NCI-H2196 treated with DMSO at 0.1 percent for 48 hours (cell line): ENCODE data around the gene MRPS27.

Source experiments
- DNase-seq: peaks from one replicate; lab custom pipeline; 2025; ENCODE audit not compliant: unreplicated experiment; lab: John Stamatoyannopoulos, UW

Gene MRPS27

GRCh38 chr5:72292411-72292810 lies 27.6 kb downstream of the MRPS27 start:
- DNase-seq = no peak

DNA sequence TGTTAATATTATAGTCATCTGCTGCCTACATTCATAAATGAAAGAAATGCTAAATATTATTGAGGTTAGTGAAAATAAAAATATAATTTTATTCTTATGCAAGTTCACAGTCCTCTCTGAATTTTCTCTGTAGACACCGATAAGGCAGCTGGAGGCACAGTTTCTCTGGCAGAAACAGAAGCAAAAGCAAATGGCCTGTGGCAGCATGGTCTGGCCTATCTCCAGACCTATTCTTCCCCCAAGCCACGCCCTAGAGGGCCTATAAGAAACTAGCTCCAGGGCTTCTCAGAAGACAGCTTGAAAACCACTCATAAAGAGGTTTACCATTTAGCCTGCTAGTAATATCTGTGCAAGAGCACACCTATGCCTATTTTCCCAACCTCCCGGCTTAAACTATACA lies 28.4 kb downstream of the MRPS27 start:
- DNase-seq = no peak

GRCh38 chr5:72290356-72291133 lies 29.5 kb downstream of the MRPS27 start:
- no peak for DNase-seq

DNA sequence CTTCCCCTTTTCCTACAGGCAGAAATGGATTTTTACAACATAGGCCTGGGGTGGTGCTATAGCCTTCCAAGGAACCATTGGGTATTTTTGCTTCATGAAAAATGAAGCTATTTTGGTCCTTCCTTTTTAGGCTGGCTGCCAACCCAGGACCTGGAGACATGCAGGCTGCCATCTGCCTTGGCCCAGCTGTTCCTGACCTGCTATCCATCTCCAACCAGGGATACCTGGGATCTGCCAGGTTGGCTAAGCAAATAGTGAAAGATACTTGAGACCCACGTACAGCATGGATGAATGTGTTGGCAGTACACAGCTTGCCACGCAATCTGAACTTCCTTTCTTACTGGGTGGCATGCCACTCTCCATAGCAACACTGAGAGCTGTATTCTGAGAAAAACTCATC lies 31.1 kb downstream of the MRPS27 start:
- peak; percentile 68 for DNase-seq

GRCh38 chr5:72286798-72287197 lies 33.2 kb downstream of the MRPS27 start:
- DNase-seq = no peak

- DNase-seq = no peak
These were observed 34.6 kb downstream of the MRPS27 start for GRCh38 chr5:72285424-72285821.

DNA sequence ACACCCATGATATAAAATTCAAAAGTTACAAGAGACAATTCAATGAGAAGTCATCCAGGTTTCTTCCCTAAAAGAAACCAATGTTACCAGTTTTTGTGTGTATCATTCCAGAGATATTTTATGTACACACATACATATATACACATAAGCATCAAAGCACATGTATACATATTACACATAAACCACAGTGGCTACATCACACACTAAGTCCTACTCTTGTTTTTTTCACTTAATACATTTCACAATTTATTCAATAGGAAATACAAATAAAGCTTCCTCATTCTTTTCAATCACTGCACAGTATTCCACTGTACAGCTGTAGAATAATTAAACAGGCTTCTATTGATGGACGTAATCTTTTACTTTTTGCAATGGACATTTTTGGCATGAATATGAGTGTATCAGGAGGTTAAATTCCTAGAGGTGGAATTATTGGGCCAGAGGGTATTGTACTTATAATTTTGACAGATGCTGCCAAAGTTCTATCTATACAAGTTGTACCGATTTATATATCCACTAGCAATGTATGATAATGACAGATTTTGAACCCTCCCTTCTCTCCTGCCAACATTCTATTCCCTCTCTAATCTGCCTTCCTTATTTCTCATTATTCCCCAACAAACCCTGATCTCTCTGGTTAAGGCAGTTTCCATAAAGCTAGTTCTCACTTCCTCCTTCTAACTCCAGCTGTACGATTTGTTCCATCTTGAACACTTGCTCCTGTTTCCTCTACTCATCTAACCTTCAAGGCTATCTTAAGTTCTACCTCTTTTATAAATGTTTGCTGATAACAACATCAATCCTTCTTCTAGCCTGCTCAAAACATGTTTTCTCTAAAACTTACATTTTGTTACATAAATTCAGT lies 35.2 kb downstream of the MRPS27 start:
- DNase-seq = no peak

- no peak for DNase-seq
These were observed 36.7 kb downstream of the MRPS27 start for GRCh38 chr5:72283358-72283757.

GRCh38 chr5:72282878-72283277 lies 37.2 kb downstream of the MRPS27 start:
- DNase-seq = no peak

- DNase-seq = no peak
These were observed 38.1 kb downstream of the MRPS27 start for GRCh38 chr5:72281764-72282499.

- no peak for DNase-seq
These were observed 38.6 kb downstream of the MRPS27 start for GRCh38 chr5:72281430-72281763.

- no peak for DNase-seq
These were observed 39.4 kb downstream of the MRPS27 start for GRCh38 chr5:72280581-72281069.

GRCh38 chr5:72276219-72276752 lies 43.8 kb downstream of the MRPS27 start:
- no peak for DNase-seq

DNA sequence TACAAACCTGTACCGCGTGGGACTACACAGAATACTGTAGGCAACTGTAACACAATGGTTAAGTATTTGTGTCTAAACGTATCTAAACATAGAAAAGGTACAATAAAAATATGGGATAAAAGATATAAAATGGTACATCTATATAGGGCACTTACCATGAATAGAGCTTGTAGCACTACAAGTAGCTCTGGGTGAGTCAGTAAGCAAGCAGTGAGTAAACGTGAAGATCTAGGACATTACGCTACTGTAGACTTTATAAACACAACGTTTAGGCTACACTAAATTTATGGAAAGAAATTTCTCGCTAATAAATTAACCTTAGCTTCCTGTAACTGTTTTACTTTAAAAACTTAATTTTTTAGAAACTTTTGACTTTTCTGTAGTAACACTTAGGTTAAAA lies 46.5 kb downstream of the MRPS27 start:
- DNase-seq = no peak

DNA sequence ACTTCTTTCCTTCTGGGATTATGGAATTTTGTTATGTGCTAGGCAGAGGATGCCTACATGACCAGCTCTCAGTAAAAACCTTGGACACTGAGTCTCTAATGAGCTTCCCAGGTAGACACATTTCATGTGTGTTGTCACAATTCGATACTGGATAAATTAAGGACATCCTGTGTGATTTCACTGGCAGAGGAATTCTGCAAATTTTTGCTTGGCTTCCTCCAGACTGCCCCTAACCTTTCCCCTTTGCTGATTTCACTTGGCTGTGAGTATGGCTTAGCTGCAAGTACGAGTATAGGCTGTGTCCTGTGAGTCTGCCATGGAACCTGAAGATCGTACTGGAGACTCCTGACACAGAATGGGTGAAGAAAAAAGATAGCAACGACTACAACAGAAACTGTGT lies 47.6 kb downstream of the MRPS27 start:
- DNase-seq = no peak

GRCh38 chr5:72271702-72272101 lies 48.3 kb downstream of the MRPS27 start:
- no peak for DNase-seq

DNA sequence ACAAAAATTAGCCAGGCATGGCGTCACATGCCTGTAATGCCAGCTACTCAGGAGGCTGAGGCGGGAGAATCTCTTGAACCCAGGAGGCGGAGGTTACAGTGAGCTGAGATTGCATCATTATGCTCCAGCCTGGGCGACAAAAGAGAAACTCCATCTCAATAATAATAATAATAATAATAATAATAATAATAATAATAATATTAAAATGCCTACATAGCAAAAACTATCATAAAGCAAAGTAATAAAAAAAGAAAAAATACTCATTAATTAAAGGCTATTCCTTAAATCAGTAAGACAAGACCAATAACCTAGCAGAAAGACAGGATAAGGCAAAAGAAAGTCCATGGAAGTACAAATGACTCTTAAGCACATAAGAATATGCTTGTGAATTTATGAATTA lies 50.0 kb downstream of the MRPS27 start:
- no peak for DNase-seq

GRCh38 chr5:72269411-72269780 lies 50.6 kb downstream of the MRPS27 start:
- DNase-seq = no peak

DNA sequence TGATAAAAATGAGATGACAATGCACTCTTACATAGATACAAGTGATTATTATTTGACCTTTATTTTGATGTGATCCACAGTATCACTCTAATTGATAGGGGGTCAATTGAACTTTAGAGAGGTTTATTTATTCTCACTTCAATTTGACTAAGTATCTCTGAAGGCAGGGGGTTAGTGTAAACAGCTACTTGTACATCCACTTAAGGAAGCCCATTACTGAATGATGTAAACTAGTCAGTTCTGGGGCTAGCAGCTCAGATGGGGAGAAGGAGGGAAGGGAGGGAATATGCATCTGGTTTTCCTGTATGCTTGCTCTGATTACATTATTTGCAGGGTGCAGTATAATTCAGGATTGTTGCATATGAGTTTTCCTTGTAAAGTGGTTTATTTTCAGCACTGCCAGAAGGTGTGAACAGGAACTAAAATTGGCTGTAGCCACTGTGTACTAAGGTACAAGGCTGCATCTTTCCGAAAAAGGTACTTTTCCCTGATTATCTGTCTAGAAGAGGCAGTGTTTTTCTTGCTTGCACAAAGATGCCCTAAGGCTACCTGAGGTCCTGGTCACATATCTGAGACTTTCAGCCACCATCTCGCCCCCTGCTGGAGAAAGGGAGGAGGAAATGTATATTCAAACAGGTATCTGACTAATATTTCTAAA lies 51.2 kb downstream of the MRPS27 start:
- no peak for DNase-seq

- no peak for DNase-seq
These were observed 51.8 kb downstream of the MRPS27 start for GRCh38 chr5:72268260-72268659.

DNA sequence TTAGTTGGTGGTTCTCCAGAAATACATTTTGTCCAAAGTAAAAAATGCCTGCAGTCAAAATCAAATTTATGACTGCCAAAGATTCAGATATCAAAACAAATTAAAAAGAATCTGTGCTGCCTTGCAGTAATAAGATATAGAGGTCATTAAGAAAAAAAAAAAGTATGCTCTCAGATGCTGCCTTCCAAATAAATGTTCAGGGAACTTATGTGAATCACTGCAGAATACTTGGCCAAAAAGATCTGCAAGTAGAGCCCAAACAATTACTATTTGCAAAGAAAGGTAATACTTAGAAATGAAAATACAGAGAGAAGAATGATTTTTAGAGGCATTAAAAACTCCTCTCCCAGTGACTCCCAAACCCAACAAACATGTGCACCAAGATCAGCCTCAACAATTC lies 52.4 kb downstream of the MRPS27 start:
- no peak for DNase-seq
